H9 (cell line): ENCODE measurements around the gene IPPK. TPM values are rescaled to one million over a fixed set of nuclear protein-coding genes. Genes with fewer than 3 reads are reported as not detected.

ENCODE experiments used
- DNase-seq: peaks from one replicate; pipeline ENCODE4 v3.0.0-alpha.2; 2017
- H2AFZ ChIP-seq: one replicate; pipeline ENCODE4 v1.6.1; 2013; ENCODE audit warnings: mild to moderate bottlenecking, low read length, control low read depth, moderate library complexity
- H2AK5ac ChIP-seq: 2 replicates; pipeline ENCODE4 v1.6.1; 2013; ENCODE audit warnings: low read length, control low read depth, mixed read lengths; ENCODE audit not compliant: insufficient read length
- H2BK120ac ChIP-seq: one replicate; pipeline ENCODE4 v1.6.1; 2013; ENCODE audit warnings: low read depth, mild to moderate bottlenecking, low read length, control low read depth, inconsistent platforms; ENCODE audit not compliant: poor library complexity, severe bottlenecking
- H2BK12ac ChIP-seq: 2 replicates; pipeline ENCODE4 v1.6.1; 2013; ENCODE audit warnings: low read length, control low read depth, mixed read lengths, low read depth; ENCODE audit not compliant: insufficient read length
- H2BK15ac ChIP-seq: 2 replicates; pipeline ENCODE4 v1.6.1; 2013; ENCODE audit warnings: low read depth, low read length, control low read depth
- H2BK20ac ChIP-seq: one replicate; pipeline ENCODE4 v1.6.1; 2013; ENCODE audit warnings: low read depth, mild to moderate bottlenecking, low read length, control low read depth, inconsistent platforms; ENCODE audit not compliant: poor library complexity, severe bottlenecking
- H2BK5ac ChIP-seq: 2 replicates; pipeline ENCODE4 v1.6.1; 2013; ENCODE audit warnings: low read length, control low read depth, mixed read lengths; ENCODE audit not compliant: insufficient read length
- H3K14ac ChIP-seq: 2 replicates; pipeline ENCODE4 v1.6.1; 2013; ENCODE audit warnings: low read length, control low read depth; ENCODE audit not compliant: insufficient read depth
- H3K18ac ChIP-seq: 2 replicates; pipeline ENCODE4 v1.6.1; 2013; ENCODE audit warnings: low read depth, mild to moderate bottlenecking, mixed read lengths, low read length, control low read depth; ENCODE audit not compliant: insufficient read length
- H3K23ac ChIP-seq: 2 replicates; pipeline ENCODE4 v1.6.1; 2013; ENCODE audit warnings: low read length, control low read depth, mixed read lengths, low read depth; ENCODE audit not compliant: insufficient read length
- H3K23me2 ChIP-seq: 2 replicates; pipeline ENCODE4 v1.6.1; 2013; ENCODE audit warnings: low read depth, mild to moderate bottlenecking, mixed read lengths, low read length, control low read depth; ENCODE audit not compliant: insufficient read length, poor library complexity, severe bottlenecking
- H3K27ac ChIP-seq: 2 replicates; pipeline ENCODE4 v1.5.1; 2013; ENCODE audit warnings: low read length, control low read depth, mixed read lengths, low read depth; ENCODE audit not compliant: insufficient read length
- H3K27me3 ChIP-seq: 2 replicates; pipeline ENCODE4 v1.6.1; 2013; ENCODE audit warnings: low read length, control low read depth, inconsistent platforms; ENCODE audit not compliant: insufficient read depth
- H3K4ac ChIP-seq: 2 replicates; pipeline ENCODE4 v1.6.1; 2013; ENCODE audit warnings: low read depth, mild to moderate bottlenecking, control low read depth, inconsistent platforms, low read length, moderate library complexity
- H3K4me1 ChIP-seq: 2 replicates; pipeline ENCODE4 v1.6.1; 2013; ENCODE audit warnings: low read length, control low read depth, inconsistent platforms; ENCODE audit not compliant: insufficient read depth
- H3K4me2 ChIP-seq: 2 replicates; pipeline ENCODE4 v1.6.1; 2013; ENCODE audit warnings: low read length, control low read depth, mixed read lengths; ENCODE audit not compliant: insufficient read length, insufficient read depth
- H3K56ac ChIP-seq: 2 replicates; pipeline ENCODE4 v1.6.1; 2013; ENCODE audit warnings: low read depth, mild to moderate bottlenecking, mixed read lengths, low read length, control low read depth; ENCODE audit not compliant: insufficient read length
- H3K79me1 ChIP-seq: 2 replicates; pipeline ENCODE4 v1.6.1; 2013; ENCODE audit warnings: low read depth, mild to moderate bottlenecking, moderate library complexity, low read length, control low read depth, inconsistent platforms; ENCODE audit not compliant: insufficient read depth, poor library complexity, severe bottlenecking
- H3K79me2 ChIP-seq: 2 replicates; pipeline ENCODE4 v1.6.1; 2013; ENCODE audit warnings: low read length, control low read depth, inconsistent platforms; ENCODE audit not compliant: insufficient read depth
- H3K9ac ChIP-seq: 2 replicates; pipeline ENCODE4 v1.6.1; 2013; ENCODE audit warnings: low read length, control low read depth, mixed read lengths; ENCODE audit not compliant: insufficient read length; ENCODE audit errors: extremely low read depth
- H3K9me3 ChIP-seq: one replicate; pipeline ENCODE4 v1.6.1; 2013; ENCODE audit warnings: low read depth, low read length, inconsistent platforms; ENCODE audit not compliant: control insufficient read depth
- H3T11ph ChIP-seq: one replicate; pipeline ENCODE4 v1.6.1; 2013; ENCODE audit warnings: mild to moderate bottlenecking, low read length, control low read depth, inconsistent platforms
- H4K20me1 ChIP-seq: one replicate; pipeline ENCODE4 v1.6.1; 2013; ENCODE audit not compliant: control insufficient read depth, insufficient read length, insufficient read depth
- H4K5ac ChIP-seq: 2 replicates; pipeline ENCODE4 v1.6.1; 2013; ENCODE audit warnings: low read depth, mild to moderate bottlenecking, mixed read lengths, low read length, control low read depth; ENCODE audit not compliant: insufficient read length
- H4K8ac ChIP-seq: replicated peaks from 2 replicates; pipeline ENCODE4 v1.6.1; 2013; ENCODE audit warnings: low read length, control low read depth, mixed read lengths, low read depth; ENCODE audit not compliant: insufficient read length
- H4K91ac ChIP-seq: 2 replicates; pipeline ENCODE4 v1.6.1; 2013; ENCODE audit warnings: low read depth, mild to moderate bottlenecking, moderate library complexity, mixed read lengths, low read length, control low read depth; ENCODE audit not compliant: insufficient read length
- H3K27ac Mint-ChIP-seq, 3 experiments: 2 replicates in 2 of 3; 3 replicates in 1 of 3; pipeline ENCODE4 v1.8.0; 2020 to 2021; ENCODE audit warnings: mixed read lengths in 3 of 3, mild to moderate bottlenecking in 1 of 3, moderate library complexity in 1 of 3
- H3K27me3 Mint-ChIP-seq: 2 replicates; pipeline ENCODE4 v1.8.0; 2021; ENCODE audit warnings: low read depth, mild to moderate bottlenecking, moderate library complexity, mixed read lengths
- H3K36me3 Mint-ChIP-seq, 3 experiments: 2 replicates in 2 of 3; 3 replicates in 1 of 3; pipeline ENCODE4 v1.8.0; 2020 to 2021; ENCODE audit warnings: low read depth in 3 of 3, mixed read lengths in 3 of 3; ENCODE audit not compliant: insufficient read depth in 1 of 3
- H3K4me1 Mint-ChIP-seq, 2 experiments: 2 replicates each; pipeline ENCODE4 v1.8.0; 2020; ENCODE audit warnings: mixed read lengths in 2 of 2
- H3K4me3 Mint-ChIP-seq, 2 experiments: 2 replicates in 1 of 2; 3 replicates in 1 of 2; pipeline ENCODE4 v1.8.0; 2020 to 2021; ENCODE audit warnings: mild to moderate bottlenecking in 2 of 2, mixed read lengths in 2 of 2, moderate library complexity in 1 of 2
- H3K9me3 Mint-ChIP-seq, 2 experiments: 2 replicates in 1 of 2; 3 replicates in 1 of 2; pipeline ENCODE4 v1.8.0; 2020; ENCODE audit warnings: mild to moderate bottlenecking in 2 of 2, mixed read lengths in 2 of 2, moderate library complexity in 1 of 2
- WGBS: extraction: QIAGEN DNeasy Blood & Tissue Kit; methylation state at CpG from one replicate; pipeline ENCODE4 v1.1.7; 2013; ENCODE audit warnings: missing lambda C conversion rate, low lambda C conversion rate, mixed read lengths; ENCODE audit not compliant: insufficient read length; ENCODE audit errors: extremely low coverage; 5-methylcytosine and 5-hydroxymethylcytosine counted together
- total RNA-seq: library from RNA; stranded (reverse); gene quantifications from 2 replicates; pipeline ENCODE4 v1.2.1, GENCODE V29; 2021
- TF ChIP-seq, protein P1 (sequence below): fragments of 200-600 bp; sonication (generic); conservative IDR thresholded peaks from 3 replicates; pipeline ENCODE4 v1.8.0; 2021; ENCODE audit warnings: antibody characterized with exemption, mild to moderate bottlenecking

Gene IPPK
- total RNA-seq, 1 experiment from 2014 or later, result 10.7 TPM

GRCh38 chr9:92661127-92661526 lies 8.8 kb downstream of the IPPK start:
- no peak overlapping the region for H3K18ac ChIP-seq
- H2BK5ac ChIP-seq, result no peak overlapping the region
- no peak overlapping the region for H4K8ac ChIP-seq
- H3K4ac ChIP-seq, result no peak overlapping the region
- peaks cover 21 to 26% of the 10 kb centered on the region in 2 experiments for H3K4me1 Mint-ChIP-seq
- no peaks in the 10 kb centered on the region for H3K27me3 Mint-ChIP-seq
- H2BK20ac ChIP-seq, result no peak overlapping the region
- no peaks in the 10 kb centered on the region for H3K9me3 ChIP-seq
- no CpG with 5 or more reads among the region's 5 CpGs for WGBS
- no peaks in the 10 kb centered on the region for H4K20me1 ChIP-seq
- H3K56ac ChIP-seq, result no peak overlapping the region
- H3T11ph ChIP-seq, result no peak overlapping the region
- H3K14ac ChIP-seq, result no peak overlapping the region
- H3K9ac ChIP-seq, result no peak overlapping the region
- peaks cover 7% of the 10 kb centered on the region; the same call in 1 of the 2 replicates for H3K4me1 ChIP-seq
- H3K4me2 ChIP-seq, result no peak overlapping the region
- TF ChIP-seq, protein P1, sequence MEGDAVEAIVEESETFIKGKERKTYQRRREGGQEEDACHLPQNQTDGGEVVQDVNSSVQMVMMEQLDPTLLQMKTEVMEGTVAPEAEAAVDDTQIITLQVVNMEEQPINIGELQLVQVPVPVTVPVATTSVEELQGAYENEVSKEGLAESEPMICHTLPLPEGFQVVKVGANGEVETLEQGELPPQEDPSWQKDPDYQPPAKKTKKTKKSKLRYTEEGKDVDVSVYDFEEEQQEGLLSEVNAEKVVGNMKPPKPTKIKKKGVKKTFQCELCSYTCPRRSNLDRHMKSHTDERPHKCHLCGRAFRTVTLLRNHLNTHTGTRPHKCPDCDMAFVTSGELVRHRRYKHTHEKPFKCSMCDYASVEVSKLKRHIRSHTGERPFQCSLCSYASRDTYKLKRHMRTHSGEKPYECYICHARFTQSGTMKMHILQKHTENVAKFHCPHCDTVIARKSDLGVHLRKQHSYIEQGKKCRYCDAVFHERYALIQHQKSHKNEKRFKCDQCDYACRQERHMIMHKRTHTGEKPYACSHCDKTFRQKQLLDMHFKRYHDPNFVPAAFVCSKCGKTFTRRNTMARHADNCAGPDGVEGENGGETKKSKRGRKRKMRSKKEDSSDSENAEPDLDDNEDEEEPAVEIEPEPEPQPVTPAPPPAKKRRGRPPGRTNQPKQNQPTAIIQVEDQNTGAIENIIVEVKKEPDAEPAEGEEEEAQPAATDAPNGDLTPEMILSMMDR, result no peak
- no peak overlapping the region for H4K5ac ChIP-seq
- H2AFZ ChIP-seq, result no peak overlapping the region
- H4K91ac ChIP-seq, result no peak overlapping the region
- no peaks in the 10 kb centered on the region for H3K27me3 ChIP-seq
- peaks cover 7% of the 10 kb centered on the region; the same call in 1 of the 2 replicates for H3K79me2 ChIP-seq
- no peak for DNase-seq
- no peak overlapping the region for H2BK15ac ChIP-seq
- H3K9me3 Mint-ChIP-seq, result no peaks in the 10 kb centered on the region
- peaks cover 14% of the 10 kb centered on the region for H3K79me1 ChIP-seq
- H3K36me3 Mint-ChIP-seq, result peaks cover 0 to 14% (median 0%) of the 10 kb centered on the region in 3 experiments; a peak in 5 of 7 replicates
- H3K4me3 Mint-ChIP-seq, result no peak overlapping the region
- H2AK5ac ChIP-seq, result no peak overlapping the region
- H3K23me2 ChIP-seq, result no peaks in the 10 kb centered on the region
- no peak overlapping the region for H2BK120ac ChIP-seq
- no peak overlapping the region for H3K27ac ChIP-seq
- H2BK12ac ChIP-seq, result no peak overlapping the region
- H3K23ac ChIP-seq, result no peak overlapping the region
- H3K27ac Mint-ChIP-seq, result peak overlapping the region in 1 of 3 experiments; percentile 88; a peak in 1 of 7 replicates
